NOMO-1 treated with DMSO at 0.1 percent for 48 hours (cell line): Measurements from ENCODE around the gene SOCS3.
A peak's percentile ranks its signal among the peaks of the same experiment; 100 is the strongest.
"Not testable (repeated sequence)": the region's sequence is repeated elsewhere in the genome, so short reads cannot be mapped to it uniquely, and the experiment has no call there.

Experiments
- DNase-seq: peaks from one replicate; lab custom pipeline; 2025; ENCODE audit not compliant: unreplicated experiment; lab: John Stamatoyannopoulos, UW

SOCS3 gene

GRCh38 chr17:78314683-78315354 is 45.1 kb downstream of the SOCS3 start:
- no peak for DNase-seq

DNA sequence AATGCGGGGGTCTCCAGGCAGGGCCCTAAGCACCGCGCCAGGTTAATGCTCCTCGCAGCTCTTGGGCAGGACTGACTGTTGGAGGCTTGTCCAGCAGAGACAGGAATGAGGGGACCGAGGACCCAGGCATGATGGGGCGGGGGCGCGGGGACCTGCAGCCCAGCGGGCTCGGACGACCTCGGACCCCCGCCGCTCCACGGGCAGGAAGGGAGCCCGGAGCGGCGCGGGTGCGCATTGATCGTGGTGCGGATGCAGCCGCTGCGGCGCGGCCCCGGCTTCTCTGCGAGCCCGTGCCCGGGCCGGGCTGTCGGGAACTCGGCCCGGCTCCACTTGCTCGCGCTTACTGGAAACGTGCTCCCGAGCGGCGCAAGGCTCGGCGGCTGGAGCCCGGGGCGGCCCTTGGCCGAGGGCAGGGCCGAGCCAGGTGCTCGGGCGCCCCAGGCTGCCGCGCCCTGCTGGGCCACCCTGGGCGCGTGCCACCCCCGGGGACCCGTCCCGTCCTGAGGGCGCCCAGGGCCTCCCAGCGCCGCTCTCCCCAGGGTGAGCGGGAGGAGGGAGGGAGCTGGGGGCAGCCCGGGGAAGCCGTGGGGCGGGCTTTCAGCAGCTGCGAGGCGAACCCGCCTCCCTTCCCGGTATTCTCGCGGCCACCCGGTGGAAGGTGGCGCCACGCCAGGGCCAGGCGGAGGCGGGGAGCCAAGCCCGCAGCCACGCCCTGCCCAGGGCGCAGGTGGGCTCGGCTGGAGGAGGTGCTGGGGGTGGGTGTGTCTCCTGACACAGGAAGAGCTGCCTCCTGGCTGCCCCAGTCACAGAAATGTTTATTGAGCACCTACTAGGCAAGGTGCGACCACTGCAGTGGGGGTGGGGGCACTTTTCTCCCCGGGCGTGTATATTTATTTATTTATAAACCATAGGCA is 45.9 kb downstream of the SOCS3 start:
- peak; percentile 40 for DNase-seq

DNA sequence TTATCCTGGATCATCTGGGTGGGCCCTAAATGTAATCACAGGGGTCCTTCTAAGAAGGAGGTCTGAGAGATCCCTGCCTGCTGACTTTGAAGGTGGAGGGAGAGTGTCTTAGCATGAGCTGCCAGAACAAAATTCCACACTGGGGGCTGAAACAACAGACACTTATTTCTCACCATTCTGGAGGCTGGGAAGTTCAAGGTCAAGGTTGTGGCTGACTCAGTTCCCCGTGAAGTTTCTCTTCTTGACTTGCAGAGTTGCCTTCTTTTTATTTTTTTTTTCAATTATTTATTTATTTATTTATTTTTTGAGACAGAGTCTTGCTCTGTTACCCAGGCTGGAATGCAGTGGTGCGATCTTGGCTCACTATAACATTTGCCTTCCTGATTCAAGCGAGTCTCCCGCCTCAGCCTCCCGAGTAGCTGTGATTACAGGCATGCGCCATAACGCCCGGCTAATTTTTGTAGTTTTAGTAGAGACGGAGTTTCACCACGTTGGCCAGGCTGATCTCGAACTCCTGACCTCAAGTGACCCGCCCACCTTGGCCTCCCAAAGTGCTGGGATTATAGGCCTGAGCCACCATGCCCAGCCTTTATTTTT is 50.1 kb downstream of the SOCS3 start:
- DNase-seq, result not testable (repeated sequence)

- no peak for DNase-seq
Measured at GRCh38 chr17:78307887-78308638, 51.8 kb downstream of the SOCS3 start.

- no peak for DNase-seq
Measured at GRCh38 chr17:78306913-78307312, 53.0 kb downstream of the SOCS3 start.
